Gastrocnemius medialis (tissue), 4 donors: ENCODE measurements around the gene THSD7B.

Source experiments
- POLR2A ChIP-seq, 2 donors: fragments of 450-650 bp; IDR thresholded peaks; one replicate each; pipeline ENCODE4 v1.6.1; 2017; ENCODE audit warnings: antibody characterized with exemption in 2 of 2, mild to moderate bottlenecking in 2 of 2, moderate library complexity in 2 of 2
- TF ChIP-seq, protein P1 (sequence below), 5 experiments: fragments of 450-650 bp in 3 of 5; fragments of 200-600 bp in 2 of 5; sonication (generic) in 2 of 5; IDR thresholded peaks in 4 of 5; conservative IDR thresholded peaks in 1 of 5; 1 replicate in 4 of 5; 2 replicates in 1 of 5; pipeline ENCODE4 v1.5.1; 2016 to 2019; ENCODE audit warnings: antibody characterized with exemption in 5 of 5, mild to moderate bottlenecking in 3 of 5, moderate library complexity in 3 of 5

DNA sequence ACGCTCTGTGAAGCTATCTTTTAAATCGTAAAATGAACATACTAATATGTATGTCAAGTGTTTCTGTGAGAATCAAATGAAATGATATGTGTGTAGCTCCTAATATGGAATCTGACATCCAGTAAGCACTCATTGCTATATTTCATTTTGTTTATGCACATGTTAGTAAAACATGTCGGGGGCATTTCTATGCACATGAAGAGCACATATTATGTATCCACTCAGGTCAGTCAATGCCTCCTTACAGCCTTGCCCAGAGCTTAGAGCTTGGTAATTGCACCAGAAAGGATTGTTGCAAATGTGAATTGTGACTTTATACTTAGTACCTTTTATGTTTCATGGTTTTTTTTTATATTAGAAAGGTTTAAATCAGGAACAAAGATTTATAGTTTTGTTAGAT is 735.3 kb downstream of the THSD7B start:
- no peak for TF ChIP-seq POLR2A (IDR thresholded peaks at IDR 0.05)
- TF ChIP-seq, protein P1, sequence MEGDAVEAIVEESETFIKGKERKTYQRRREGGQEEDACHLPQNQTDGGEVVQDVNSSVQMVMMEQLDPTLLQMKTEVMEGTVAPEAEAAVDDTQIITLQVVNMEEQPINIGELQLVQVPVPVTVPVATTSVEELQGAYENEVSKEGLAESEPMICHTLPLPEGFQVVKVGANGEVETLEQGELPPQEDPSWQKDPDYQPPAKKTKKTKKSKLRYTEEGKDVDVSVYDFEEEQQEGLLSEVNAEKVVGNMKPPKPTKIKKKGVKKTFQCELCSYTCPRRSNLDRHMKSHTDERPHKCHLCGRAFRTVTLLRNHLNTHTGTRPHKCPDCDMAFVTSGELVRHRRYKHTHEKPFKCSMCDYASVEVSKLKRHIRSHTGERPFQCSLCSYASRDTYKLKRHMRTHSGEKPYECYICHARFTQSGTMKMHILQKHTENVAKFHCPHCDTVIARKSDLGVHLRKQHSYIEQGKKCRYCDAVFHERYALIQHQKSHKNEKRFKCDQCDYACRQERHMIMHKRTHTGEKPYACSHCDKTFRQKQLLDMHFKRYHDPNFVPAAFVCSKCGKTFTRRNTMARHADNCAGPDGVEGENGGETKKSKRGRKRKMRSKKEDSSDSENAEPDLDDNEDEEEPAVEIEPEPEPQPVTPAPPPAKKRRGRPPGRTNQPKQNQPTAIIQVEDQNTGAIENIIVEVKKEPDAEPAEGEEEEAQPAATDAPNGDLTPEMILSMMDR (IDR thresholded peaks at IDR 0.05 in 4 of 5, conservative IDR thresholded peaks at IDR 0.05 in 1 of 5): no peak
